Measurements from ENCODE around the gene GJD2. TPM values are rescaled to one million over a fixed set of nuclear protein-coding genes. Genes with fewer than 3 reads are reported as not detected.

Gene GJD2
- total RNA-seq, 4 donors from 2014 or later, result not detected

- 84% methylated on average over 3 of the region's 3 CpGs for WGBS, 2 donors
- intact Hi-C loops (cut with DNase I), result no loop called here
Observed at GRCh38 chr15:34757262-34757661, 2.5 kb upstream of the GJD2 start.

GRCh38 chr15:34755419-34755773 lies 598 bp upstream of the GJD2 start:
- Histone ChIP-seq H3K27me3 (peaks cover 12% of the 10 kb centered on the region), H3K36me3 (no peaks in the 10 kb centered on the region), H3K4me1 (peaks cover 0 to 5% of the 10 kb centered on the region in 2 donors), H3K4me3 (replicated peaks in 1 of 3) (no peak overlapping the region), H3K9me3 (no peaks in the 10 kb centered on the region), H3K27ac (no peak overlapping the region)
- DNase-seq, result no peak
- no peak for TF ChIP-seq CTCF (IDR thresholded peaks at IDR 0.05)
- no peak for TF ChIP-seq POLR2A (IDR thresholded peaks at IDR 0.05)
- WGBS, 2 donors, result 3 to 5% methylated on average over 11 of the region's 11 CpGs
- intact Hi-C loops (cut with DNase I), result no loop called here

More at GRCh38 chr15:34757262-34757661, 2.5 kb upstream of the GJD2 start:
- Histone ChIP-seq H3K36me3 (no peaks in the 10 kb centered on the region), H3K27ac (no peak overlapping the region), H3K4me1 (peaks cover 0 to 5% of the 10 kb centered on the region in 2 donors), H3K9me3 (no peaks in the 10 kb centered on the region), H3K4me3 (replicated peaks in 1 of 3) (no peak overlapping the region), H3K27me3 (peaks cover 12% of the 10 kb centered on the region)
- TF ChIP-seq CTCF (IDR thresholded peaks at IDR 0.05), result no peak
- no peak for TF ChIP-seq POLR2A (IDR thresholded peaks at IDR 0.05)
- no peak for DNase-seq

- H3K4me3 ChIP-seq (replicated peaks in 1 of 3), result no peak overlapping the region
- TF ChIP-seq POLR2A (IDR thresholded peaks at IDR 0.05) (no peak), CTCF (IDR thresholded peaks at IDR 0.05) (no peak)
- peaks cover 0 to 5% of the 10 kb centered on the region in 2 donors for H3K4me1 ChIP-seq
- H3K9me3 ChIP-seq, result no peaks in the 10 kb centered on the region
- peaks cover 12% of the 10 kb centered on the region for H3K27me3 ChIP-seq
- no peak for DNase-seq
- H3K27ac ChIP-seq, result no peak overlapping the region
- intact Hi-C loops (cut with DNase I), result no loop called here
- H3K36me3 ChIP-seq, result no peaks in the 10 kb centered on the region
- WGBS, 2 donors, result 3 to 9% methylated on average over 20 to 27 of the region's 27 CpGs
Observed at GRCh38 chr15:34754171-34754601, 612 bp downstream of the GJD2 start.

GRCh38 chr15:34753236-34753894 lies 1.4 kb downstream of the GJD2 start:
- Histone ChIP-seq H3K4me1 (peaks cover 0 to 5% of the 10 kb centered on the region in 2 donors), H3K27me3 (peaks cover 12% of the 10 kb centered on the region), H3K9me3 (no peaks in the 10 kb centered on the region), H3K36me3 (no peaks in the 10 kb centered on the region), H3K27ac (no peak overlapping the region), H3K4me3 (replicated peaks in 1 of 3) (no peak overlapping the region)
- TF ChIP-seq POLR2A (IDR thresholded peaks at IDR 0.05), result no peak
- TF ChIP-seq CTCF (IDR thresholded peaks at IDR 0.05), result no peak
- 28 to 30% methylated on average over 11 of the region's 11 CpGs for WGBS, 2 donors
- intact Hi-C loops (cut with DNase I), result no loop called here
- DNase-seq, result peak; percentile 15 to 50

GRCh38 chr15:34749691-34750090 lies 5.1 kb downstream of the GJD2 start:
- Histone ChIP-seq H3K27me3 (peaks cover 9% of the 10 kb centered on the region), H3K27ac (no peak overlapping the region), H3K9me3 (no peaks in the 10 kb centered on the region), H3K4me1 (peaks cover 0 to 2% of the 10 kb centered on the region in 2 donors), H3K36me3 (no peaks in the 10 kb centered on the region), H3K4me3 (replicated peaks in 1 of 3) (no peak overlapping the region)
- DNase-seq, result no peak
- WGBS, 2 donors, result 71 to 77% methylated on average over 4 of the region's 4 CpGs
- intact Hi-C loops (cut with DNase I), result no loop called here
- no peak for TF ChIP-seq POLR2A (IDR thresholded peaks at IDR 0.05)
- no peak for TF ChIP-seq CTCF (IDR thresholded peaks at IDR 0.05)
